B cell (primary cell): ENCODE measurements around the gene EHD4. TPM values are rescaled to one million over a fixed set of nuclear protein-coding genes. Genes with fewer than 3 reads are reported as not detected.

Experiments used
- ATAC-seq: fragments of 200-7000 bp; cut with Tn5 transposase; one replicate; pipeline ENCODE4 v1.10.0; 2021; ENCODE audit warnings: low read depth, mild to moderate bottlenecking, moderate number of reproducible peaks, moderate library complexity
- CTCF ChIA-PET: fragments of 350-600 bp; sonication (Branson Sonifier 250); formaldehyde crosslinking; loops from one replicate; lab custom pipeline; 2021; ENCODE audit warnings: antibody characterized with exemption, inconsistent platforms; lab: Charles Lee
- POLR2A ChIA-PET: fragments of 350-600 bp; sonication (Branson Sonifier 250); formaldehyde crosslinking; loops from one replicate; lab custom pipeline; 2021; ENCODE audit warnings: antibody characterized with exemption; lab: Charles Lee
- DNase-seq: peaks from one replicate; pipeline ENCODE4 v3.0.0; 2013
- H2AFZ ChIP-seq: 2 replicates; pipeline ENCODE4 v1.6.1; 2012; ENCODE audit warnings: mild to moderate bottlenecking, low read depth, low read length; ENCODE audit not compliant: insufficient read depth, poor library complexity, severe bottlenecking
- H3K27ac ChIP-seq, 2 donors: 1 replicate in 1 of 2; 2 replicates in 1 of 2; pipeline ENCODE4 v1.5.1; 2012 to 2013; ENCODE audit warnings: low read length in 2 of 2, mild to moderate bottlenecking in 2 of 2, moderate library complexity in 1 of 2
- H3K27me3 ChIP-seq, 4 experiments: fragments of 200-600 bp in 1 of 4; sonication (generic) in 1 of 4; replicated peaks in 1 of 4; 1 replicate in 2 of 4; 2 replicates in 2 of 4; pipeline versions ENCODE4 v1.6.1 to v1.7.0; 2013 to 2016; ENCODE audit warnings: low read length in 3 of 4, mild to moderate bottlenecking in 2 of 4, mixed read lengths in 1 of 4, moderate library complexity in 1 of 4; ENCODE audit not compliant: insufficient read depth in 4 of 4, control insufficient read depth in 3 of 4; ENCODE audit errors: control extremely low read depth in 1 of 4
- H3K36me3 ChIP-seq, 2 experiments: replicated peaks in 1 of 2; 1 replicate in 1 of 2; 2 replicates in 1 of 2; pipeline versions ENCODE4 v1.6.1 to v1.7.1; 2013; ENCODE audit warnings: low read length in 1 of 2; ENCODE audit not compliant: insufficient read depth in 2 of 2, control insufficient read depth in 1 of 2; ENCODE audit errors: control extremely low read depth in 1 of 2, extremely low read depth in 1 of 2
- H3K4me1 ChIP-seq, 2 donors: fragments of 200-600 bp in 1 of 2; sonication (generic) in 1 of 2; 1 replicate in 1 of 2; 2 replicates in 1 of 2; pipeline versions ENCODE4 v1.5.1 to v1.6.1; 2013 to 2017; ENCODE audit warnings: low read length in 2 of 2; ENCODE audit not compliant: control insufficient read depth in 2 of 2, insufficient read depth in 2 of 2
- H3K4me2 ChIP-seq: replicated peaks from 2 replicates; pipeline ENCODE3; 2012; ENCODE audit warnings: mild to moderate bottlenecking, low read depth, low read length; ENCODE audit not compliant: poor library complexity, severe bottlenecking
- H3K4me3 ChIP-seq, 5 experiments: fragments of 200-600 bp in 1 of 5; sonication (generic) in 1 of 5; 1 replicate in 3 of 5; 2 replicates in 2 of 5; pipeline versions ENCODE4 v1.5.1 to v1.7.0; 2011 to 2016; ENCODE audit warnings: low read length in 4 of 5, mild to moderate bottlenecking in 4 of 5, low read depth in 2 of 5, control low read depth in 1 of 5, moderate library complexity in 1 of 5; ENCODE audit not compliant: insufficient read depth in 1 of 5; ENCODE audit errors: control extremely low read depth in 1 of 5, extremely low read depth in 1 of 5
- H3K79me2 ChIP-seq: fragments of 200-600 bp; sonication (generic); one replicate; pipeline ENCODE4 v1.6.0; 2016; ENCODE audit warnings: low read length; ENCODE audit not compliant: control insufficient read depth, insufficient read depth
- H3K9ac ChIP-seq: fragments of 200-600 bp; sonication (generic); 2 replicates; pipeline ENCODE4 v1.6.1; 2017; ENCODE audit warnings: mild to moderate bottlenecking, low read length, moderate library complexity
- H3K9me3 ChIP-seq, 3 donors: one replicate each; pipeline versions ENCODE4 v1.6.1 to v1.7.1; 2013; ENCODE audit warnings: low read length in 2 of 3; ENCODE audit not compliant: control insufficient read depth in 2 of 3, insufficient read depth in 1 of 3; ENCODE audit errors: control extremely low read depth in 1 of 3
- H4K20me1 ChIP-seq: 2 replicates; pipeline ENCODE4 v1.6.0; 2012; ENCODE audit warnings: mild to moderate bottlenecking, low read length; ENCODE audit not compliant: insufficient read depth, control insufficient read depth, poor library complexity, severe bottlenecking
- H3K27ac Mint-ChIP-seq: one replicate; pipeline ENCODE4 v1.8.0; 2021; ENCODE audit warnings: mixed read lengths
- H3K27me3 Mint-ChIP-seq: one replicate; pipeline ENCODE4 v1.8.0; 2021; ENCODE audit warnings: mixed read lengths
- H3K4me1 Mint-ChIP-seq: one replicate; pipeline ENCODE4 v1.8.0; 2021; ENCODE audit warnings: mixed read lengths
- H3K4me3 Mint-ChIP-seq: one replicate; pipeline ENCODE4 v1.8.0; 2021; ENCODE audit warnings: mixed read lengths
- H3K9me3 Mint-ChIP-seq: one replicate; pipeline ENCODE4 v1.8.0; 2022; ENCODE audit warnings: mixed read lengths; ENCODE audit not compliant: insufficient read depth
- EZH2 ChIP-seq: IDR thresholded peaks from 2 replicates; pipeline ENCODE4 v1.6.1; 2012; ENCODE audit warnings: borderline replicate concordance, low read depth, mild to moderate bottlenecking, moderate library complexity, low read length; ENCODE audit not compliant: insufficient read depth, poor library complexity, severe bottlenecking
- WGBS: methylation state at CpG from one replicate; pipeline ENCODE4 v1.1.5; 2013; ENCODE audit warnings: missing lambda C conversion rate; ENCODE audit not compliant: insufficient coverage; 5-methylcytosine and 5-hydroxymethylcytosine counted together
- intact Hi-C: fragments of 100-400 bp; cut with micrococcal nuclease; formaldehyde crosslinking; loops from one replicate; pipeline ENCODE4 v1.10.0; 2022
- polyA plus RNA-seq: library from polyadenylated mRNA; depleted of rRNA; stranded (reverse); fragments of >200 nt; gene quantifications from 2 replicates; pipeline ENCODE4 v1.2.3, GENCODE V29; 2012
- total RNA-seq, 2 donors: library from RNA; stranded (reverse); fragments of 120-200 nt in 1 of 2; gene quantifications; 1 replicate in 1 of 2; 2 replicates in 1 of 2; pipeline versions ENCODE4 v1.2.3 to v1.2.4, GENCODE V29; 2013 to 2022
- TF ChIP-seq, protein P1 (sequence below): fragments of 200-600 bp; IDR thresholded peaks from one replicate; pipeline ENCODE4 v1.8.0; 2022; ENCODE audit warnings: antibody characterized with exemption, mild to moderate bottlenecking

The EHD4 gene
- total and polyA plus RNA-seq, 2 donors (not counting 1 experiment from before 2014, with no cell fraction given): 3.1 to 12.7 TPM

DNA sequence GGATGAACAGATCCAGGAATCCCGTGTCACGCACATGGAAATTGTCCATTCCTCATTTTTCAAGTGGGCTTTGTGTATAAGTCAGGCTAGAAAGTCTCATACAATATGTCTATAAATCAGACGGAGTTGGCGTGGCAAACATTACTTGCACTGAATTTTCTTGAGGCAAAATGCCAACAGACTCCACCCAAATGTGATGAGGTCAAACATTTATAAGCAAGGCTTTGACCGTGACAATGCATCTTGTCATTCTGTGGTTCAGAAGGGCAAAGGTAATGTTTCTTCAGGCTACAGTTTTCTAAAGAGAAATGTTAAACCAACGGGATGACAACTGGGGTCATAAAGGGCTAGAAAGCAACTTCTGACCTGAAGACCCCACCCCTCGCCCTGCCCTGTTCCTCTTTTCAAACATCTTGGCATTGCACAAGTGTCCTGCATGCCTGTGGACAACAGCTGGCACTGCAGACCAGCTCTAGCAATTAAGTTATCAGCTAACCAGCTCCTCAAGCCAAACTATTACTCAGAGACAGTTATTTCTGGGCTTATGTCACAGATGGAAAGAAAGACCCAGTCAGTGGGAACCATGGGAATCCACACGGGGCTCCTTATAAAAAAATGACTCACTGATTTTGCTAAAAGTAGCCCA is 42.0 kb downstream of the EHD4 start:
- Histone ChIP-seq H2AFZ (no peak overlapping the region), H4K20me1 (no peaks in the 10 kb centered on the region), H3K36me3 (no peaks in the 10 kb centered on the region), H3K4me3 (no peak overlapping the region), H3K79me2 (peaks cover 24% of the 10 kb centered on the region), H3K9ac (no peak overlapping the region), H3K4me2 (peak overlapping the region; percentile 61), H3K4me1 (peaks cover 62 to 75% of the 10 kb centered on the region in 2 donors), H3K27ac (peak overlapping the region; percentile 79 to 89), H3K9me3 (no peaks in the 10 kb centered on the region), H3K27me3 (no peaks in the 10 kb centered on the region)
- WGBS: 54% methylated on average over 4 of the region's 8 CpGs
- ChIA-PET CTCF (interaction anchor here (1.0 to 2.3 kb wide), 4 partner anchors 8 to 58 kb away, joined by 3 to 14 read pairs (median 4); partner anchors contain the start of gene EHD4), POLR2A (no interaction called here)
- no peak for TF ChIP-seq EZH2
- TF ChIP-seq, protein P1, sequence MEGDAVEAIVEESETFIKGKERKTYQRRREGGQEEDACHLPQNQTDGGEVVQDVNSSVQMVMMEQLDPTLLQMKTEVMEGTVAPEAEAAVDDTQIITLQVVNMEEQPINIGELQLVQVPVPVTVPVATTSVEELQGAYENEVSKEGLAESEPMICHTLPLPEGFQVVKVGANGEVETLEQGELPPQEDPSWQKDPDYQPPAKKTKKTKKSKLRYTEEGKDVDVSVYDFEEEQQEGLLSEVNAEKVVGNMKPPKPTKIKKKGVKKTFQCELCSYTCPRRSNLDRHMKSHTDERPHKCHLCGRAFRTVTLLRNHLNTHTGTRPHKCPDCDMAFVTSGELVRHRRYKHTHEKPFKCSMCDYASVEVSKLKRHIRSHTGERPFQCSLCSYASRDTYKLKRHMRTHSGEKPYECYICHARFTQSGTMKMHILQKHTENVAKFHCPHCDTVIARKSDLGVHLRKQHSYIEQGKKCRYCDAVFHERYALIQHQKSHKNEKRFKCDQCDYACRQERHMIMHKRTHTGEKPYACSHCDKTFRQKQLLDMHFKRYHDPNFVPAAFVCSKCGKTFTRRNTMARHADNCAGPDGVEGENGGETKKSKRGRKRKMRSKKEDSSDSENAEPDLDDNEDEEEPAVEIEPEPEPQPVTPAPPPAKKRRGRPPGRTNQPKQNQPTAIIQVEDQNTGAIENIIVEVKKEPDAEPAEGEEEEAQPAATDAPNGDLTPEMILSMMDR: no peak
- Mint-ChIP-seq H3K9me3 (no peaks in the 10 kb centered on the region), H3K4me1 (peaks cover 61% of the 10 kb centered on the region), H3K27ac (peak overlapping the region; percentile 88), H3K4me3 (peak overlapping the region; percentile 67), H3K27me3 (no peaks in the 10 kb centered on the region)
- intact Hi-C loops: no loop called here
- DNase-seq (no peak), ATAC-seq (no peak)
